GM18505 (cell line): ENCODE data around the gene STK16.
A peak's percentile ranks its signal among the peaks of the same experiment; 100 is the strongest.
"Not testable (repeated sequence)": the region's sequence is repeated elsewhere in the genome, so short reads cannot be mapped to it uniquely, and the experiment has no call there.

Experiments used
- ATAC-seq: cut with Tn5 transposase; IDR thresholded peaks from one replicate; pipeline ENCODE4 v1.9.1; 2021; ENCODE audit not compliant: unreplicated experiment
- POLR2A ChIP-seq: IDR thresholded peaks from 4 replicates; pipeline ENCODE4 v1.6.1; 2011; ENCODE audit warnings: borderline replicate concordance; ENCODE audit not compliant: insufficient read depth, insufficient read length; ENCODE audit errors: extremely low read depth

The STK16 gene

GRCh38 chr2:219253753-219254589 is 8.7 kb downstream of the STK16 start, which contains the start of gene TUBA4A:
TUBA4A (minus strand) TSS chr2:219253918; CDS start chr2:219253858, 60 bp downstream.
- ATAC-seq, result peak; percentile 50
- peak; percentile 99 for TF ChIP-seq POLR2A

- ATAC-seq, result no peak
- TF ChIP-seq POLR2A, result no peak
Observed at GRCh38 chr2:219254590-219255201, 9.4 kb downstream of the STK16 start.

- ATAC-seq, result not testable (repeated sequence)
Observed at GRCh38 chr2:219258942-219259341, 13.7 kb downstream of the STK16 start.

- no peak for ATAC-seq
- no peak for TF ChIP-seq POLR2A
Observed at GRCh38 chr2:219261024-219261855, 16.0 kb downstream of the STK16 start.

- TF ChIP-seq POLR2A, result no peak
- ATAC-seq, result no peak
Observed at GRCh38 chr2:219266232-219266631, 21.0 kb downstream of the STK16 start.

- no peak for ATAC-seq
- no peak for TF ChIP-seq POLR2A
Observed at GRCh38 chr2:219266886-219267285, 21.6 kb downstream of the STK16 start.

GRCh38 chr2:219268294-219268693 is 23.0 kb downstream of the STK16 start:
- ATAC-seq, result no peak
- TF ChIP-seq POLR2A, result no peak

- TF ChIP-seq POLR2A, result no peak
- ATAC-seq, result no peak
Observed at GRCh38 chr2:219269362-219270054, 24.2 kb downstream of the STK16 start.

- no peak for ATAC-seq
- TF ChIP-seq POLR2A, result no peak
Observed at GRCh38 chr2:219270055-219270372, 24.7 kb downstream of the STK16 start.

- ATAC-seq, result no peak
- TF ChIP-seq POLR2A, result no peak
Observed at GRCh38 chr2:219271021-219271420, 25.7 kb downstream of the STK16 start.

- TF ChIP-seq POLR2A, result no peak
- ATAC-seq, result no peak
Observed at GRCh38 chr2:219272356-219272755, 27.1 kb downstream of the STK16 start.

- no peak for ATAC-seq
- no peak for TF ChIP-seq POLR2A
Observed at GRCh38 chr2:219272995-219273394, 27.7 kb downstream of the STK16 start.

- TF ChIP-seq POLR2A, result no peak
- no peak for ATAC-seq
Observed at GRCh38 chr2:219273937-219274336, 28.7 kb downstream of the STK16 start.
